Activated T-helper 2 cell treated with anti-CD3 and anti-CD28 coated beads, Interferon-gamma antibody, Interleukin-2, Interleukin-4, amounts not matched to agents 10 μg/mL and 5 μg/mL and 100 μg/mL, durations not matched to agents 14 hours and 24 hours and 36 hours (primary cell): ENCODE measurements around the gene CRTAC1. TPM values are rescaled to one million over a fixed set of nuclear protein-coding genes. Genes with fewer than 3 reads are reported as not detected.

ENCODE experiments used
- DNase-seq: peaks from one replicate; pipeline ENCODE4 v3.0.0; 2021; ENCODE audit warnings: low spot score
- H3K27ac Mint-ChIP-seq: one replicate; pipeline ENCODE4 v1.8.0; 2021; ENCODE audit warnings: mixed read lengths
- H3K27me3 Mint-ChIP-seq: one replicate; pipeline ENCODE4 v1.8.0; 2021; ENCODE audit warnings: low read depth, mixed read lengths
- H3K36me3 Mint-ChIP-seq: one replicate; pipeline ENCODE4 v1.8.0; 2021; ENCODE audit warnings: low read depth, mixed read lengths
- H3K4me1 Mint-ChIP-seq: one replicate; pipeline ENCODE4 v1.8.0; 2021; ENCODE audit warnings: low read depth, mixed read lengths
- H3K4me3 Mint-ChIP-seq: one replicate; pipeline ENCODE4 v1.8.0; 2021; ENCODE audit warnings: low read depth, mild to moderate bottlenecking, moderate library complexity, mixed read lengths
- H3K9me3 Mint-ChIP-seq: one replicate; pipeline ENCODE4 v1.8.0; 2021; ENCODE audit warnings: mixed read lengths
- intact Hi-C: fragments of 100-400 bp; cut with micrococcal nuclease; formaldehyde crosslinking; loops from one replicate; pipeline ENCODE4 v1.15.1; 2023
- total RNA-seq: library from RNA; stranded (reverse); gene quantifications from 2 replicates; pipeline ENCODE4 v1.2.3, GENCODE V29; 2022

The CRTAC1 gene
- total RNA-seq, 1 donor from 2014 or later, result not detected

GRCh38 chr10:97876402-97876801, 154.0 kb downstream of the CRTAC1 start:
- DNase-seq, result no peak
- peaks cover 8% of the 10 kb centered on the region for H3K27me3 Mint-ChIP-seq
- H3K4me1 Mint-ChIP-seq, result no peaks in the 10 kb centered on the region
- H3K27ac Mint-ChIP-seq, result no peak overlapping the region
- no peaks in the 10 kb centered on the region for H3K36me3 Mint-ChIP-seq
- H3K9me3 Mint-ChIP-seq, result no peaks in the 10 kb centered on the region
- intact Hi-C loops, result no loop called here
- H3K4me3 Mint-ChIP-seq, result no peak overlapping the region

GRCh38 chr10:97875391-97875790, 155.0 kb downstream of the CRTAC1 start:
- intact Hi-C loops, result no loop called here
- no peaks in the 10 kb centered on the region for H3K4me1 Mint-ChIP-seq
- no peak overlapping the region for H3K27ac Mint-ChIP-seq
- no peak overlapping the region for H3K4me3 Mint-ChIP-seq
- no peaks in the 10 kb centered on the region for H3K36me3 Mint-ChIP-seq
- DNase-seq, result no peak
- H3K9me3 Mint-ChIP-seq, result no peaks in the 10 kb centered on the region
- H3K27me3 Mint-ChIP-seq, result peaks cover 10% of the 10 kb centered on the region

GRCh38 chr10:97874332-97874731, 156.1 kb downstream of the CRTAC1 start:
- no peaks in the 10 kb centered on the region for H3K36me3 Mint-ChIP-seq
- peaks cover 10% of the 10 kb centered on the region for H3K27me3 Mint-ChIP-seq
- H3K4me1 Mint-ChIP-seq, result peaks cover 5% of the 10 kb centered on the region
- H3K27ac Mint-ChIP-seq, result no peak overlapping the region
- no peak overlapping the region for H3K4me3 Mint-ChIP-seq
- DNase-seq, result no peak
- no peaks in the 10 kb centered on the region for H3K9me3 Mint-ChIP-seq
- intact Hi-C loops, result no loop called here

GRCh38 chr10:97873569-97873968, 156.9 kb downstream of the CRTAC1 start:
- no peak for DNase-seq
- H3K4me1 Mint-ChIP-seq, result peaks cover 10% of the 10 kb centered on the region
- H3K4me3 Mint-ChIP-seq, result no peak overlapping the region
- H3K27me3 Mint-ChIP-seq, result peaks cover 10% of the 10 kb centered on the region
- intact Hi-C loops, result no loop called here
- no peak overlapping the region for H3K27ac Mint-ChIP-seq
- no peaks in the 10 kb centered on the region for H3K9me3 Mint-ChIP-seq
- H3K36me3 Mint-ChIP-seq, result no peaks in the 10 kb centered on the region

- Mint-ChIP-seq H3K36me3 (no peaks in the 10 kb centered on the region), H3K4me3 (no peak overlapping the region), H3K27me3 (peaks cover 10% of the 10 kb centered on the region), H3K4me1 (peaks cover 10% of the 10 kb centered on the region), H3K9me3 (no peaks in the 10 kb centered on the region), H3K27ac (no peak overlapping the region)
- no peak for DNase-seq
- intact Hi-C loops, result no loop called here
Measured at GRCh38 chr10:97870990-97871389, 159.4 kb downstream of the CRTAC1 start.

- H3K4me3 Mint-ChIP-seq, result no peak overlapping the region
- no peaks in the 10 kb centered on the region for H3K36me3 Mint-ChIP-seq
- intact Hi-C loops, result loop anchor here (1.0 to 2.0 kb wide), 3 partner anchors 11 to 77 kb away; no protein-coding TSS in a partner anchor
- H3K27me3 Mint-ChIP-seq, result peaks cover 7% of the 10 kb centered on the region
- peaks cover 10% of the 10 kb centered on the region for H3K4me1 Mint-ChIP-seq
- H3K9me3 Mint-ChIP-seq, result no peaks in the 10 kb centered on the region
- no peak overlapping the region for H3K27ac Mint-ChIP-seq
- peak; percentile 81 for DNase-seq
Measured at GRCh38 chr10:97869091-97870042, 161.1 kb downstream of the CRTAC1 start.

- Mint-ChIP-seq H3K4me1 (peaks cover 10% of the 10 kb centered on the region), H3K27ac (no peak overlapping the region), H3K4me3 (no peak overlapping the region), H3K36me3 (no peaks in the 10 kb centered on the region), H3K27me3 (peaks cover 7% of the 10 kb centered on the region), H3K9me3 (no peaks in the 10 kb centered on the region)
- DNase-seq, result no peak
- intact Hi-C loops, result loop anchor here (2.0 kb wide), 1 partner anchor 17 kb away; no protein-coding TSS in a partner anchor
Measured at GRCh38 chr10:97868134-97868685, 162.2 kb downstream of the CRTAC1 start.

- peaks cover 10% of the 10 kb centered on the region for H3K4me1 Mint-ChIP-seq
- no peaks in the 10 kb centered on the region for H3K36me3 Mint-ChIP-seq
- peaks cover 4% of the 10 kb centered on the region for H3K27me3 Mint-ChIP-seq
- H3K4me3 Mint-ChIP-seq, result no peak overlapping the region
- no peak for DNase-seq
- H3K27ac Mint-ChIP-seq, result no peak overlapping the region
- intact Hi-C loops, result no loop called here
- no peaks in the 10 kb centered on the region for H3K9me3 Mint-ChIP-seq
Measured at GRCh38 chr10:97867220-97867800, 163.1 kb downstream of the CRTAC1 start.

GRCh38 chr10:97866524-97867219, 163.7 kb downstream of the CRTAC1 start:
- no peaks in the 10 kb centered on the region for H3K36me3 Mint-ChIP-seq
- H3K4me3 Mint-ChIP-seq, result no peak overlapping the region
- no peaks in the 10 kb centered on the region for H3K9me3 Mint-ChIP-seq
- peaks cover 3% of the 10 kb centered on the region for H3K27me3 Mint-ChIP-seq
- no peak overlapping the region for H3K27ac Mint-ChIP-seq
- no peak for DNase-seq
- peaks cover 10% of the 10 kb centered on the region for H3K4me1 Mint-ChIP-seq
- intact Hi-C loops, result no loop called here

GRCh38 chr10:97865488-97865887, 164.9 kb downstream of the CRTAC1 start:
- Mint-ChIP-seq H3K27ac (no peak overlapping the region), H3K4me3 (no peak overlapping the region), H3K36me3 (no peaks in the 10 kb centered on the region), H3K27me3 (no peaks in the 10 kb centered on the region), H3K4me1 (peaks cover 10% of the 10 kb centered on the region), H3K9me3 (no peaks in the 10 kb centered on the region)
- intact Hi-C loops, result no loop called here
- DNase-seq, result no peak

GRCh38 chr10:97863808-97864207, 166.6 kb downstream of the CRTAC1 start:
- Mint-ChIP-seq H3K9me3 (no peaks in the 10 kb centered on the region), H3K4me1 (peaks cover 2% of the 10 kb centered on the region), H3K36me3 (no peaks in the 10 kb centered on the region), H3K27ac (no peak overlapping the region), H3K27me3 (no peaks in the 10 kb centered on the region), H3K4me3 (no peak overlapping the region)
- intact Hi-C loops, result no loop called here
- no peak for DNase-seq

- Mint-ChIP-seq H3K9me3 (no peaks in the 10 kb centered on the region), H3K4me3 (no peak overlapping the region), H3K4me1 (peaks cover 14% of the 10 kb centered on the region), H3K27ac (no peak overlapping the region), H3K27me3 (peaks cover under 1% of the 10 kb centered on the region), H3K36me3 (no peaks in the 10 kb centered on the region)
- DNase-seq, result no peak
- intact Hi-C loops, result no loop called here
Measured at GRCh38 chr10:97861924-97862323, 168.5 kb downstream of the CRTAC1 start.
